Muscle layer of colon (tissue), 2 donors: Measurements from ENCODE around the gene ATP5F1B.

ENCODE experiments used
- H3K27ac ChIP-seq: one replicate; pipeline ENCODE4 v1.7.0; 2013; ENCODE audit warnings: low read depth, mild to moderate bottlenecking, low read length, moderate library complexity
- H3K27me3 ChIP-seq, 2 donors: one replicate each; pipeline ENCODE4 v1.7.0; 2013; ENCODE audit warnings: low read length in 2 of 2, mild to moderate bottlenecking in 2 of 2; ENCODE audit not compliant: insufficient read depth in 2 of 2, control insufficient read depth in 1 of 2
- H3K36me3 ChIP-seq: one replicate; pipeline ENCODE4 v1.7.0; 2013; ENCODE audit warnings: mild to moderate bottlenecking, low read length; ENCODE audit not compliant: insufficient read depth
- H3K4me1 ChIP-seq: one replicate; pipeline ENCODE4 v1.7.0; 2013; ENCODE audit warnings: mild to moderate bottlenecking, low read length; ENCODE audit not compliant: insufficient read depth
- H3K4me3 ChIP-seq, 2 donors: one replicate each; pipeline ENCODE4 v1.7.0; 2013; ENCODE audit warnings: low read length in 2 of 2, low read depth in 1 of 2, mild to moderate bottlenecking in 1 of 2, moderate library complexity in 1 of 2
- H3K9ac ChIP-seq: one replicate; pipeline ENCODE4 v1.7.0; 2013; ENCODE audit warnings: low read length
- H3K9me3 ChIP-seq: one replicate; pipeline ENCODE4 v1.7.0; 2013; ENCODE audit warnings: mild to moderate bottlenecking, low read length
- donor health status: abdominal sarcoma.
- donor health status: Adenocarcinoma of cecum.

ATP5F1B gene

GRCh38 chr12:56644654-56645053 lies 1.1 kb downstream of the ATP5F1B start:
- Histone ChIP-seq H3K9ac (peak overlapping the region; percentile 98), H3K4me1 (peaks cover 36% of the 10 kb centered on the region), H3K9me3 (no peaks in the 10 kb centered on the region), H3K27me3 (no peaks in the 10 kb centered on the region), H3K4me3 (peak overlapping the region; percentile 87 to 100), H3K36me3 (peaks cover 37% of the 10 kb centered on the region), H3K27ac (peak overlapping the region; percentile 99)

GRCh38 chr12:56641219-56641618 lies 4.6 kb downstream of the ATP5F1B start:
- Histone ChIP-seq H3K27me3 (no peaks in the 10 kb centered on the region), H3K36me3 (peaks cover 59% of the 10 kb centered on the region), H3K4me3 (no peak overlapping the region), H3K27ac (no peak overlapping the region), H3K9ac (no peak overlapping the region), H3K9me3 (no peaks in the 10 kb centered on the region), H3K4me1 (peaks cover 40% of the 10 kb centered on the region)

GRCh38 chr12:56637621-56638020 lies 8.2 kb downstream of the ATP5F1B start:
- H3K36me3 ChIP-seq: peaks cover 37% of the 10 kb centered on the region
- H3K27me3 ChIP-seq: no peaks in the 10 kb centered on the region
- no peak overlapping the region for H3K4me3 ChIP-seq
- H3K27ac ChIP-seq: peak overlapping the region; percentile 66
- H3K4me1 ChIP-seq: peaks cover 36% of the 10 kb centered on the region
- no peaks in the 10 kb centered on the region for H3K9me3 ChIP-seq
- peak overlapping the region; percentile 35 for H3K9ac ChIP-seq

- peaks cover 30% of the 10 kb centered on the region for H3K36me3 ChIP-seq
- H3K9ac ChIP-seq: peak overlapping the region; percentile 94
- no peaks in the 10 kb centered on the region for H3K27me3 ChIP-seq
- H3K4me3 ChIP-seq: peak overlapping the region; percentile 88 to 96
- no peaks in the 10 kb centered on the region for H3K9me3 ChIP-seq
- H3K4me1 ChIP-seq: peaks cover 40% of the 10 kb centered on the region
- peak overlapping the region; percentile 66 for H3K27ac ChIP-seq
These were observed 8.9 kb downstream of the ATP5F1B start for GRCh38 chr12:56636675-56637540.

GRCh38 chr12:56635806-56636674 lies 9.7 kb downstream of the ATP5F1B start:
- Histone ChIP-seq H3K27me3 (no peaks in the 10 kb centered on the region), H3K4me3 (peak overlapping the region; percentile 88 to 96), H3K36me3 (peaks cover 28% of the 10 kb centered on the region), H3K4me1 (peaks cover 43% of the 10 kb centered on the region), H3K9ac (peak overlapping the region; percentile 94), H3K27ac (peak overlapping the region; percentile 66), H3K9me3 (no peaks in the 10 kb centered on the region)

- H3K9me3 ChIP-seq: no peaks in the 10 kb centered on the region
- peak overlapping the region; percentile 94 for H3K9ac ChIP-seq
- H3K27me3 ChIP-seq: no peaks in the 10 kb centered on the region
- peaks cover 51% of the 10 kb centered on the region for H3K4me1 ChIP-seq
- H3K36me3 ChIP-seq: peaks cover 27% of the 10 kb centered on the region
- H3K4me3 ChIP-seq: peak overlapping the region; percentile 88 to 96
- peak overlapping the region; percentile 66 for H3K27ac ChIP-seq
These were observed 10.7 kb downstream of the ATP5F1B start for GRCh38 chr12:56634837-56635791.

- peak overlapping the region; percentile 66 for H3K27ac ChIP-seq
- H3K9me3 ChIP-seq: no peaks in the 10 kb centered on the region
- peak overlapping the region; percentile 86 for H3K9ac ChIP-seq
- peak overlapping the region; percentile 88 to 96 for H3K4me3 ChIP-seq
- peaks cover 46% of the 10 kb centered on the region for H3K4me1 ChIP-seq
- H3K27me3 ChIP-seq: no peaks in the 10 kb centered on the region
- H3K36me3 ChIP-seq: peaks cover 20% of the 10 kb centered on the region
These were observed 11.4 kb downstream of the ATP5F1B start for GRCh38 chr12:56634242-56634836.

GRCh38 chr12:56633468-56634241 lies 12.1 kb downstream of the ATP5F1B start:
- peak overlapping the region; percentile 88 to 96 for H3K4me3 ChIP-seq
- no peaks in the 10 kb centered on the region for H3K9me3 ChIP-seq
- H3K36me3 ChIP-seq: peaks cover 14% of the 10 kb centered on the region
- peaks cover 47% of the 10 kb centered on the region for H3K4me1 ChIP-seq
- peak overlapping the region; percentile 86 for H3K9ac ChIP-seq
- no peaks in the 10 kb centered on the region for H3K27me3 ChIP-seq
- peak overlapping the region; percentile 66 for H3K27ac ChIP-seq

- H3K4me1 ChIP-seq: peaks cover 53% of the 10 kb centered on the region
- no peaks in the 10 kb centered on the region for H3K27me3 ChIP-seq
- H3K9me3 ChIP-seq: no peaks in the 10 kb centered on the region
- H3K4me3 ChIP-seq: peak overlapping the region in 1 of 2 donors; percentile 88
- H3K36me3 ChIP-seq: peaks cover 7% of the 10 kb centered on the region
- peak overlapping the region; percentile 30 for H3K27ac ChIP-seq
- peak overlapping the region; percentile 86 for H3K9ac ChIP-seq
These were observed 12.9 kb downstream of the ATP5F1B start for GRCh38 chr12:56632701-56633467.
